GM12878 (cell line): ENCODE data around the gene NAGA. TPM values are rescaled to one million over a fixed set of nuclear protein-coding genes. Genes with fewer than 3 reads are reported as not detected.
A peak's percentile ranks its signal among the peaks of the same experiment; 100 is the strongest.

ENCODE experiments used
- ATAC-seq: fragments of 200-7000 bp; cut with Tn5 transposase; 3 replicates; pipeline ENCODE4 v1.9.1; 2020; ENCODE audit warnings: mild to moderate bottlenecking, moderate library complexity
- Bru-seq: library from RNA; stranded (reverse); fragments of 400-500 nt; gene quantifications from one replicate; lab custom pipeline; 2021; lab: Mats Ljungman, UMichigan
- BruChase-seq, 2 experiments: library from RNA; stranded (reverse); fragments of 400-500 nt; gene quantifications; one replicate each; lab custom pipeline; 2021; lab: Mats Ljungman, UMichigan
- BruUV-seq: library from RNA; stranded (reverse); fragments of 400-500 nt; replicated peaks from 2 replicates; lab custom pipeline; 2021; lab: Mats Ljungman, UMichigan
- CTCF ChIA-PET: fragments of 300-600 bp; sonication (Branson Sonifier 250); formaldehyde crosslinking; extraction: SDS; loops from one replicate; lab custom pipeline; 2021; ENCODE audit warnings: inconsistent platforms; lab: Yijun Ruan, JAX
- POLR2A ChIA-PET: fragments of 350-600 bp; formaldehyde crosslinking; extraction: SDS; loops from one replicate; lab custom pipeline; 2021; ENCODE audit warnings: inconsistent platforms; lab: Charles Lee
- RAD21 ChIA-PET: fragments of 300-600 bp; sonication (Branson Sonifier 250); formaldehyde crosslinking; loops from one replicate; lab custom pipeline; 2023; ENCODE audit warnings: antibody characterized with exemption; ENCODE audit not compliant: unreplicated experiment; lab: Charles Lee
- SMC1A ChIA-PET: fragments of 300-600 bp; sonication (Branson Sonifier 250); formaldehyde crosslinking; loops from one replicate; lab custom pipeline; 2023; ENCODE audit not compliant: unreplicated experiment, uncharacterized antibody; lab: Charles Lee
- DNase-seq: peaks from one replicate; pipeline ENCODE4 v3.0.0-alpha.2; 2011; ENCODE audit warnings: low read depth, low spot score
- FAIRE-seq: peaks from 3 replicates; lab custom pipeline; 2011; peaks lifted over from hg19 to GRCh38; lab: Jason Lieb, UNC
- H2AFZ ChIP-seq: 2 replicates; pipeline ENCODE4 v1.6.0; 2011; ENCODE audit warnings: low read depth, low read length, control low read depth; ENCODE audit not compliant: control insufficient read depth
- H3K27ac ChIP-seq: 2 replicates; pipeline ENCODE4 v1.5.1; 2011; ENCODE audit warnings: control low read depth; ENCODE audit not compliant: control insufficient read depth, insufficient read depth
- H3K27me3 ChIP-seq, 2 experiments: replicated peaks in 1 of 2; 2 replicates each; pipeline versions ENCODE4 v1.6.0 to v1.6.1; 2011; ENCODE audit warnings: low read length in 1 of 2; ENCODE audit not compliant: control insufficient read depth in 2 of 2, insufficient read depth in 2 of 2
- H3K36me3 ChIP-seq, 2 experiments: 2 replicates each; pipeline ENCODE4 v1.5.1; 2011; ENCODE audit warnings: low read length in 1 of 2; ENCODE audit not compliant: control insufficient read depth in 2 of 2, insufficient read depth in 2 of 2
- H3K4me1 ChIP-seq: 2 replicates; pipeline ENCODE4 v1.6.1; 2011; ENCODE audit warnings: mild to moderate bottlenecking, low read length, moderate library complexity, mixed read lengths; ENCODE audit not compliant: control insufficient read depth, insufficient read depth
- H3K4me2 ChIP-seq: 2 replicates; pipeline ENCODE4 v1.6.0; 2011; ENCODE audit warnings: control low read depth; ENCODE audit not compliant: control insufficient read depth, insufficient read depth
- H3K4me3 ChIP-seq: fragments of 200-600 bp; sonication (generic); 2 replicates; pipeline ENCODE4 v1.5.1; 2016
- H3K79me2 ChIP-seq: 2 replicates; pipeline ENCODE4 v1.6.0; 2011; ENCODE audit warnings: low read length; ENCODE audit not compliant: control insufficient read depth, insufficient read depth
- H3K9ac ChIP-seq: 2 replicates; pipeline ENCODE4 v1.8.0; 2011; ENCODE audit warnings: low read length, control low read depth, mixed read lengths; ENCODE audit not compliant: control insufficient read depth, insufficient read depth
- H3K9me3 ChIP-seq: replicated peaks from 3 replicates; pipeline ENCODE4 v1.5.1; 2011; ENCODE audit warnings: mild to moderate bottlenecking, low read length; ENCODE audit not compliant: control insufficient read depth, insufficient read depth
- H4K20me1 ChIP-seq: 2 replicates; pipeline ENCODE4 v1.6.0; 2011; ENCODE audit not compliant: control insufficient read depth, insufficient read depth
- CBX5 ChIP-seq: sonication (generic); IDR thresholded peaks from 2 replicates; pipeline ENCODE4 v1.6.1; 2016; ENCODE audit warnings: low read depth, moderate library complexity, mild to moderate bottlenecking, inconsistent platforms
- IRF3 ChIP-seq: fragments of 450-650 bp; IDR thresholded peaks from 2 replicates; pipeline ENCODE4 v1.6.1; 2014; ENCODE audit warnings: mild to moderate bottlenecking
- MLLT1 ChIP-seq: fragments of 450-650 bp; IDR thresholded peaks from 2 replicates; pipeline ENCODE4 v1.6.1; 2016; ENCODE audit warnings: mild to moderate bottlenecking
- POU2F2 ChIP-seq: IDR thresholded peaks from 3 replicates; pipeline ENCODE4 v1.6.1; 2011; ENCODE audit warnings: low read depth, mild to moderate bottlenecking, low read length, borderline replicate concordance
- RAD51 ChIP-seq: fragments of 450-650 bp; IDR thresholded peaks from 2 replicates; pipeline ENCODE4 v1.6.1; 2016; ENCODE audit warnings: moderate library complexity, mild to moderate bottlenecking, inconsistent platforms
- RUNX3 ChIP-seq: IDR thresholded peaks from 2 replicates; pipeline ENCODE4 v1.6.1; 2012; ENCODE audit warnings: low read length, inconsistent platforms
- SIN3A ChIP-seq: IDR thresholded peaks from 2 replicates; pipeline ENCODE4 v1.6.1; 2012; ENCODE audit warnings: low read depth, low read length, improper control_type of control experiment
- SREBF2 ChIP-seq: IDR thresholded peaks from 2 replicates; pipeline ENCODE4 v1.6.1; 2012; ENCODE audit warnings: mild to moderate bottlenecking, low read length
- ZNF687 ChIP-seq: fragments of 450-650 bp; IDR thresholded peaks from 2 replicates; pipeline ENCODE4 v1.6.1; 2017; ENCODE audit warnings: mild to moderate bottlenecking, moderate library complexity
- WGBS: methylation state at CpG from one replicate; pipeline ENCODE4 v1.1.6; 2016; ENCODE audit warnings: low lambda C conversion rate; ENCODE audit not compliant: insufficient replicate concordance, insufficient coverage; ENCODE audit errors: missing lambda C conversion rate; 5-methylcytosine and 5-hydroxymethylcytosine counted together
- in situ Hi-C: fragments of 300-500 bp; cut with MboI; formaldehyde crosslinking; loops from 9 replicates; pipeline ENCODE4 v1.14.3; 2018; ENCODE audit warnings: mixed read lengths
- intact Hi-C: fragments of 100-400 bp; cut with micrococcal nuclease; formaldehyde crosslinking; loops from one replicate; pipeline ENCODE4 v1.14.2; 2022; ENCODE audit not compliant: unreplicated experiment
- long read RNA-seq, 2 experiments: library from polyadenylated mRNA; unstranded; transcript quantifications; one replicate each; pipeline ENCODE4 v2.0.0, GENCODE V29; 2019 to 2020
- polyA minus RNA-seq, 3 experiments: library from RNA; depleted of rRNA, polyadenylated mRNA; stranded (reverse); fragments of >200 nt; gene quantifications; 2 replicates each; pipeline ENCODE4 v1.2.3, GENCODE V29; 2011
- polyA plus RNA-seq, 11 experiments: library from polyadenylated mRNA; depleted of rRNA in 4 of 11; unstranded in 6 of 11; stranded (reverse) in 5 of 11; fragments of >200 nt; fragmentation: Nextera tagmentation in 4 of 11; fragmentation: Illumina TruSeq in 1 of 11; extraction: Ambion mirVana in 4 of 11; extraction: Trizol in 1 of 11; gene quantifications; 1 replicate in 1 of 11; 2 replicates in 10 of 11; pipeline versions ENCODE4 v1.2.1 to v1.2.3, GENCODE V29; 2011 to 2016; ENCODE audit warnings: inconsistent platforms in 2 of 11, missing spikeins in 2 of 11, low read depth in 1 of 11
- total RNA-seq, 4 experiments: library from RNA; depleted of rRNA in 3 of 4; stranded (reverse); fragments of >200 nt in 3 of 4; fragmentation: Illumina TruSeq in 1 of 4; extraction: Trizol in 1 of 4; gene quantifications; 2 replicates each; pipeline versions ENCODE4 v1.2.1 to v1.2.3, GENCODE V29; 2013 to 2021

Gene NAGA
- total RNA-seq (2013; cell fraction: nucleolus; rRNA removed), result 31.8 and 35.6 TPM in 2 replicates
- total RNA-seq (2014; rRNA removed) (45.9 and 46.0 TPM in 2 replicates), total RNA-seq (2014; rRNA removed; fragmentation: Illumina TruSeq; extraction: Trizol) (22.7 and 23.1 TPM in 2 replicates), total RNA-seq (2021) (33.9 and 34.4 TPM in 2 replicates), polyA plus RNA-seq (2011; rRNA removed) (14.5 and 29.8 TPM in 2 replicates), polyA plus RNA-seq (2014; fragmentation: Illumina TruSeq; extraction: Trizol) (19.6 and 32.6 TPM in 2 replicates), polyA plus RNA-seq (2014; fragmentation: Nextera tagmentation; extraction: Ambion mirVana) (1 to 10 TPM; 9.3 to 9.8 TPM), polyA plus RNA-seq (2014; rRNA removed) (43.7 and 45.0 TPM in 2 replicates), polyA plus RNA-seq (2016; fragmentation: Nextera tagmentation; extraction: Ambion mirVana) (10 to 100 TPM; 34.1 to 39.0 TPM), polyA minus RNA-seq (2011; rRNA and poly(A)+ RNA removed) (28.5 and 39.0 TPM in 2 replicates), Bru-seq, nascent RNA (percentile 65 among the genes with signal in this experiment), BruChase-seq, experiment 1, labeled RNA remaining after a 6-hour chase (percentile 71 among the genes with signal in this experiment), BruChase-seq, experiment 2, labeled RNA remaining after a 2-hour chase (percentile 63 among the genes with signal in this experiment)
- polyA plus RNA-seq (2011; ENCODE audit: low read depth), result 15.3 TPM
- 32.6 and 39.1 TPM in 2 replicates for polyA plus RNA-seq (2011; cell fraction: cytosol; rRNA removed)
- polyA plus RNA-seq (2011; cell fraction: nucleus; rRNA removed), result 27.5 and 33.9 TPM in 2 replicates
- polyA plus RNA-seq (2012), result 22.8 and 25.4 TPM in 2 replicates
- 11.8 and 13.0 TPM in 2 replicates for polyA minus RNA-seq (2011; cell fraction: cytosol; rRNA and poly(A)+ RNA removed)
- polyA minus RNA-seq (2011; cell fraction: nucleus; rRNA and poly(A)+ RNA removed), result 9.7 and 13.9 TPM in 2 replicates
- long read RNA-seq, experiment 1, transcript NAGA-201 (9 exons, 3,694 nt), result major isoform, 21 of 40 reads
- long read RNA-seq, experiment 1, transcript NAGA-202 (10 exons, 1,869 nt), result minor isoform, 7 of 40 reads
- long read RNA-seq, experiment 1, partial matches to known transcripts, result 2 of 40 reads
- long read RNA-seq, experiment 1, other reads (novel, unspliced or antisense), result 6 of 40 reads
- long read RNA-seq, experiment 2, transcript NAGA-203 (10 exons, 1,856 nt), result minor isoform, 7 of 39 reads
- long read RNA-seq, experiment 2, transcript NAGA-202 (10 exons, 1,869 nt), result major isoform, 11 of 39 reads
- long read RNA-seq, experiment 2, partial matches to known transcripts, result 0 of 39 reads
- long read RNA-seq, experiment 2, other reads (novel, unspliced or antisense), result 18 of 39 reads

- H3K27me3 ChIP-seq, result no peaks in the 10 kb centered on the region
- peak within 1 kb of the TSS; percentile 99 for H2AFZ ChIP-seq
- FAIRE-seq, result peak; percentile 97
- peaks cover 2% of the 10 kb centered on the region; the same call in 1 of the 2 replicates for H4K20me1 ChIP-seq
- peak; percentile 91 for DNase-seq
- H3K79me2 ChIP-seq, result peaks cover 10% of the 10 kb centered on the region
- CTCF ChIA-PET, result interaction anchor here (0.6 to 1.9 kb wide), 6 partner anchors 10 to 515 kb away, joined by 3 to 8 read pairs (median 6); partner anchors contain the start of gene NDUFA6
- SMC1A ChIA-PET, result interaction anchor here (1.1 to 2.6 kb wide), 6 partner anchors 10 to 130 kb away, joined by 3 to 11 read pairs (median 4); partner anchors contain the start of gene SMDT1
- WGBS, result 2% methylated on average over 56 of the region's 56 CpGs
- RAD21 ChIA-PET, result interaction anchor here (0.7 to 1.6 kb wide), 6 partner anchors 8 to 373 kb away, joined by 3 to 5 read pairs (median 4); no protein-coding TSS in a partner anchor
- POLR2A ChIA-PET, result interaction anchor here (0.6 to 3.0 kb wide), 8 partner anchors 9 to 371 kb away, joined by 3 to 21 read pairs (median 4); partner anchors contain the start of genes NDUFA6 and SMDT1
- H3K4me1 ChIP-seq, result peaks cover 19% of the 10 kb centered on the region
- TSS peak; percentile 96 for BruUV-seq
- ATAC-seq, result peak; percentile 98
- H3K4me3 ChIP-seq, result peak within 1 kb of the TSS; percentile 83
- peak within 1 kb of the TSS; percentile 82 for H3K4me2 ChIP-seq
- intact Hi-C loops, result loop anchor here (5.0 kb wide), 1 partner anchor 103 kb away; the partner anchor contains the start of gene SEPTIN3
- peak within 1 kb of the TSS; percentile 88 for H3K27ac ChIP-seq
- H3K36me3 ChIP-seq, result peaks cover 4 to 11% of the 10 kb centered on the region in 2 experiments; a peak in 3 of 4 replicates
- H3K9me3 ChIP-seq, result no peaks in the 10 kb centered on the region
- in situ Hi-C loops, result no loop called here
- H3K9ac ChIP-seq, result peak within 1 kb of the TSS; percentile 85
- peak; percentile 68 for TF ChIP-seq ZNF687
- no peak for TF ChIP-seq SREBF2
- TF ChIP-seq SIN3A, result peak; percentile 42; the same call in 1 of the 2 replicates
- TF ChIP-seq RAD51, result no peak
- TF ChIP-seq RUNX3, result peak; percentile 85
- peak; percentile 47; the same call in 1 of the 2 replicates for TF ChIP-seq IRF3
- 0 out of 2 replicates have a peak, but pooled peaks have one; percentile 18 for TF ChIP-seq CBX5
- peak; percentile 56; the same call in 2 of the 3 replicates for TF ChIP-seq POU2F2
- no peak for TF ChIP-seq MLLT1
Measured at GRCh38 chr22:42070517-42071422, at the start of gene NAGA. NAGA (minus strand) TSS chr22:42070812; CDS start chr22:42070297, 515 bp downstream.
